UCSD-AML1 (cell line): ENCODE measurements around the gene ZNF732.
"Not testable (repeated sequence)": the region's sequence is repeated elsewhere in the genome, so short reads cannot be mapped to it uniquely, and the experiment has no call there.

Source experiments
- DNase-seq: peaks from one replicate; lab custom pipeline; 2025; ENCODE audit not compliant: unreplicated experiment; lab: John Stamatoyannopoulos, UW

The ZNF732 gene

DNA sequence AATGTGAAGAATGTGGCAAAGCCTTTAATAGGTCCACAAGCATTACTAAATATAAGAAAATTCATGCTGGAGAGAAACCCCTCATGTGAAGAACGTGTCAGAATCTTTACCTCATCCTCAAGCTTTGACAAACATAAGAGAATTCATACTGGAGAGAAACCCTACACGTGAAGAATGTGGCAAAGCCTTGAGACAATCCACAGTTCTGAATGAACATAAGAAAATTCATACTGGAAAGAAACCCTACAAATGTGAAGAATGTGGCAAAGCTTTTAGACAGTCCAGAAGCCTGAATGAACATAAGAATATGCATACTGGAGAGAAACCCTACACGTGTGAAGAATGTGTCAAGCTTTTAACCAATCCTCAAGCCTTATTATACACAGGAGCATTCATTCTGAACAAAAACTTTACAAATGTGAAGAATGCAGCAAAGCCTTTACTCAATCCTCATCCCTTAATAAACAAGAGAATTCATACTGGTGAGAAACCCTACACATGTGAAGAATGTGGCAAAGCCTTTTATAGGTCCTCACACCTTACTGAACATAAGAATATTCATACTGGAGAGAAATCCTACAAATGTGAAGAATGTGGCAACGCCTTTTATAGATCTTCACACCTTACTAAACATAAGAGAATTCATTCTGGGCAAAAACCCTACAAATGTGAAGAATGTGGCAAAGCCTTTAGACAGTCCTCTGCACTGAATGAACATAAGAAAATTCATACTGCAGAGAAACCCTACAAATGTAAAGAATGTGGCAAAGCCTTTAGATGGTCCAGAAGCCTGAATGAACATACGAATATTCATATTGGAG is 51.1 kb downstream of the ZNF732 start:
- no peak for DNase-seq

DNA sequence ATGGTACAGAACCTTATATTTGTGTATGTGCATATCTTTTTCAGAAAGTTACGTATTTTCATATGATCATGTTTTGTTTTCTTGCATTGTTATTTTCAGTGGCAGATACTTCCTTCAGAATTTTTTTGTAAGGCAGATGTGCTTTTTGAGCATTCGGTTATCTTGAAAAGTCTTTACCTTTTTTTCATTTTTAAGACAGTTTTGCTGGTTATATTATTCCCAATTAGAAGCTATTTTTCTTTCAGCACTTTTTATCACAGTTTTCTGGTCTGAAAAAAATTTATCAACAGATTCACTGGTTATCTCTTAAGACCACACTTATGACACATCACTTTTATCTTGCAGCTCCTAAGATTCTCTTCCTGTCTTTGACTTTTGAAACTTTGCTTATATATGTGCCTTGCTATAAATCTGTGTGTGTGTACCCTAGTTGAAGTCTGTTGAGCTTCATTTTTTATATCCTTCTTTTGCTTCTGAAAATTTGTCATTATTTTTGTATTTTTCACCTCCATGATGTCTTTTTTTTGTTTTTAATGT is 53.1 kb downstream of the ZNF732 start:
- DNase-seq: no peak

DNA sequence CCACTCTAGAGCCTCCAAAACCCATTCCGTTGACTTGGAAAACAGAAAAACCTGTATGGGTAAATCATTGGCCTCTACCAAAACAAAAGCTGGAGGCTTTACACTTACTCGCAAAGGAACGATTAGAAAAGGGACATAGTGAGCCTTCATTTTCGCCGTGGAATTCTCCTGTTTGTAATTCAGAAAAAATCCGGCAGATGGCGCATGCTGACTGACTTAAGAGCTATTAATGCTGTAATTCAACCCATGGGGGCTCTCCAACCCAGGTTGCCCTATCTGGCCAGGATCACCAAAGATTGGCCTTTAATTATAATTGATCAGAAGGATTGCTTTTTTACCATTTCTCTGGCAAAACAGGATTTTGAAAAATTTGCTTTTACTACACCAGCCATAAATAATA is 60.8 kb downstream of the ZNF732 start:
- DNase-seq: peak; percentile 19

DNA sequence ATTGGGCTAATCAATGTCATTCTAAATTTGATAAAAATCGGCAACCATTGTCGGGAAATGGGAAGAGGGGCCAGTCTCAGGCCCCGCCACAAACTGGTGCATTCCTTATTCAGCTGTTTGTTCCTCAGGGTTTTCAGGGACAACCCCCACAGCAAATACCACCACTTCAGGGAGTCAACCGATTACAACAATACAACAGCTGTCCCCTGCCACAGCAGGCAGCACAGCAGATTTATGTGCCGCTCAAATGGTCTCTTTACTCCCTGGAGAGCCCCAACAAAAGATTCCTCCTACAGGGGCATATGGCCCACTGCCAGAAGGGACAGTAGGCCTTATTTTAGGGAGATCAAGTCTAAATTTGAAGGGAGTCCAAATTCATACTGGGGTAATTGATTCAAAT is 61.8 kb downstream of the ZNF732 start:
- no peak for DNase-seq

DNA sequence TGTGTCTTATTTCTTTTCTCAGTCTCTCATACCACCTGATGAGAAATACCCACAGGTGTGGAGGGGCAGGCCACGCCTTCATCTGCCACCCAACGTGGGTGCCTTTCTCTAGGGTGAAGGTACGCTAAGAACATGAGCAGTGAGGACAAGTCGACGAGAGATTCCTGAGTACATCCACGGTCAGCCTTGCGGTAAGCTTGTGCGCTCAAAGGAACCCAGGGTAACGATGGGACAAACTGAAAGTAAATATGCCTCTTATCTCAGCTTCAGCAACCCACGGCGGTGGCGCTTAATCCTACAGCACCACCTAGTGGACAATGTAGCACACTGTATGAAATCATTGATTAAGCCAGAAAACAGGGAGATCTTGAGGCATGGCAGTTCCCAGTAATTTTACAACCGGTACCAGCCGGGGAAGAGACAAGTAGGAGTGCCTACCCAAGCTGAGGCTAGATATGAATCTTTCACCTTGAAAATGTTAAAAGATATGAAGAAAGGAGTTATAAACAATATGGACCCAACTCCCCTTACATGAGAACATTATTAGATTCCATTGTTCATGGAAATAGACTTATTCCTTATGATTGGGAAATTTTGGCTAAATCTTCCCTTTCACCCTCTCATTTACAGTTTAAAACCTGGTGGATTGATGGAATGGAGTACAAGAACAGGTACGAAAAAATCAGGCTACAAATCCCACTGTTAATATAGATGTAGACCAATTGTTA is 63.0 kb downstream of the ZNF732 start:
- DNase-seq: peak; percentile 49

DNA sequence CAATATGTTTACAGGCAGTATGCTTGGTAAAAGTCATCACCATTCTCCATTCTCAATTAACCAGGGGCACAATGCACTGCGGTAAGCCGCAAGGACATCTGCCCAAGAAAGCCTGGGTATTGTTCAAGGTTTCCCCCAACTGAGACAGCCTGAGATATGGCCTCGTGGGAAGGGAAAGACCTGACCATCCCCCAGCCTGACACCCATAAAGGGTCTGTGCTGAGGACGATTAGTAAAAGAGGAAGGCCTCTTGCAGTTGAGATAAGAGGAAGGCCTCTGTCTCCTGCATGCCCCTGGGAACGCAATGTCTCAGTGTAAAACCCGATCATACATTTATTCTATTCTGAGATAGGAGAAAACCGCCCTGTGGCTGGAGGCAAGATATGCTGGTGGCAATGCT is 63.9 kb downstream of the ZNF732 start:
- not testable (repeated sequence) for DNase-seq

DNA sequence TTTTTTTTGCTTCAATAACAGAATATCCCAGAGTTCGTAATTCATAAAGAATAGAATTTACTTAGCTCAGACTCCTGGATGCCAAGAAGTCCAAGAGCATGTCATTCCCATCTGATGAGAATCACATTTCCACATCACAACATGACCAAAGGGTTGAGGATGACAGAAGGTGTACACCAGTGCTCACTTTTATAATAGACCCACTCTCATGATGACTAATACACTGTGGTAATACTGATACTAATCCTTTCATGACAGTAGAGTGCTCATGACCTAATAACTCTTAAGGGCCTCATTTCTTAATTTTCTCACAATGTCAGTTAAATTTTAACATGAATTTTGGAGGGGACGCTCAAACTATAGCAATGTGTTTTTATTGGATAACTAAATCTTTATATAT is 69.2 kb downstream of the ZNF732 start:
- DNase-seq: no peak

DNA sequence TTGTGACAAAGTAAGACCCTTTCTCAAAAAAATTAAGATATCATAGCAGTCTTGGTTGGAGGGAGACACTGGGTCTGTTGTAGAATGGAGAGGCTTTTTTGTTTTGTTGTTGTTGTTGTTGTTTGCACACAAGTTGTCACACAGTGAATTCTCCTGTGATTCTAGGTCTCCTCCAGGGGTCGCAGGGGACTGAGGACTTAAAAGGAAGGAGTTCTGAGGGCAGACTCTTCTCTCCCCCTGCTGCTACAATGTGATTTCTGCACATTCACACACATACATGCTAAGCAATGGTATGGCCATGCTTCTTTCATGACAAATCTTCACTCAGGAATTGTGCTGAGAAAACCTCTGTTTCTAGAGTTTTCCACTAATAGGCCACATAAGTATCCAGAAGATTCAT is 71.1 kb downstream of the ZNF732 start:
- no peak for DNase-seq

DNA sequence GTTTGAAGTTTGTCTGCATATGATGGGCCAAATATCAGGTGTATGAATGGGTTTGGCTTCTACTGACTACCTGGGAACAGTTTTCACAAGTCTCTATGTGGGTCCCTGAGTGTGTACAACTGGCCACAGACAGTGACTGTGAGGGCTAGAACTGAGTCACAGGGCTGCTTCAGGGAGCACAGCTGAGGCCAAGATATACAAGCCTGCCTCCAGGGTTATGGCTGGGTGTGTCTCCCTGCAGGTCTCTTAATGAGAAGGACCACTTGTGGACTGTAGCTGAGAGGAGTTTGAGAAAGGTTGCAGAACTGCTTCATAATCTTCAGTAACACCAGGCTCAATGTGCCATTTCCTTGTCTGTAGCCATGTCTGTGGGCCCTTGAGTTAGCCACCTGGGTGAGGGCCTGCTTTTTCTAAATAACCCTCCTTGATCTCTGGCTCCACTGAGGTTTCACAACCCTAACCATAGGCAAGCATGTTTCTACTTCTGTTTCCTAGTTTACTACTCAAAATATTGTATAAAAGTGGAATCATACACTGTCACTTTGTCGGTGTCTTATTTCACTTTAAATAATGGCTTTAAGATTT is 81.3 kb downstream of the ZNF732 start:
- no peak for DNase-seq
